T-cell (primary cell): Measurements from ENCODE around the gene TNFAIP1. TPM values are rescaled to one million over a fixed set of nuclear protein-coding genes. Genes with fewer than 3 reads are reported as not detected.

Experiments used
- ATAC-seq, 4 experiments: fragments of 200-7000 bp in 3 of 4; fragments of 150-1000 bp in 1 of 4; cut with Tn5 transposase; replicated peaks in 1 of 4; 1 replicate in 3 of 4; 2 replicates in 1 of 4; pipeline ENCODE4 v1.10.0; 2021; ENCODE audit warnings: moderate library complexity in 3 of 4, mild to moderate bottlenecking in 2 of 4, moderate number of reproducible peaks in 1 of 4
- CTCF ChIA-PET, 2 donors: fragments of 300-600 bp; sonication (Branson Sonifier 250); formaldehyde crosslinking; loops; one replicate each; lab custom pipeline; 2022; ENCODE audit warnings: antibody characterized with exemption in 2 of 2; lab: Charles Lee
- POLR2A ChIA-PET, 2 donors: fragments of 300-600 bp; sonication (Branson Sonifier 250); formaldehyde crosslinking; loops; one replicate each; lab custom pipeline; 2022; ENCODE audit warnings: antibody characterized with exemption in 2 of 2; lab: Charles Lee
- DNase-seq, 35 experiments: peaks; one replicate each; pipeline versions ENCODE4 v3.0.0 to v3.0.0-alpha.2; 2013 to 2023
- H3K27ac ChIP-seq: one replicate; pipeline ENCODE4 v1.5.1; 2013; ENCODE audit warnings: low read length
- H3K27me3 ChIP-seq, 2 experiments: replicated peaks in 1 of 2; 1 replicate in 1 of 2; 2 replicates in 1 of 2; pipeline versions ENCODE4 v1.6.1 to v1.7.0; 2013; ENCODE audit warnings: low read length in 1 of 2, mixed read lengths in 1 of 2; ENCODE audit not compliant: control insufficient read depth in 2 of 2, insufficient read depth in 2 of 2; ENCODE audit errors: extremely low read depth in 1 of 2
- H3K36me3 ChIP-seq, 2 donors: 1 replicate in 1 of 2; 2 replicates in 1 of 2; pipeline versions ENCODE4 v1.6.1 to v1.7.0; 2013; ENCODE audit warnings: low read length in 1 of 2; ENCODE audit not compliant: control insufficient read depth in 2 of 2, insufficient read depth in 1 of 2; ENCODE audit errors: extremely low read depth in 1 of 2
- H3K4me1 ChIP-seq, 2 experiments: 1 replicate in 1 of 2; 2 replicates in 1 of 2; pipeline versions ENCODE4 v1.6.1 to v1.7.0; 2013; ENCODE audit warnings: low read length in 2 of 2, mixed read lengths in 1 of 2; ENCODE audit not compliant: insufficient read depth in 2 of 2, control insufficient read depth in 1 of 2; ENCODE audit errors: extremely low read depth in 1 of 2
- H3K4me3 ChIP-seq, 2 donors: 1 replicate in 1 of 2; 2 replicates in 1 of 2; pipeline versions ENCODE4 v1.5.1 to v1.7.0; 2013; ENCODE audit warnings: mild to moderate bottlenecking in 2 of 2, low read length in 1 of 2, moderate library complexity in 1 of 2; ENCODE audit not compliant: control insufficient read depth in 1 of 2; ENCODE audit errors: extremely low read depth in 1 of 2
- H3K9me3 ChIP-seq: 2 replicates; pipeline ENCODE4 v1.7.0; 2013
- H3K27ac Mint-ChIP-seq, 2 donors: one replicate each; pipeline ENCODE4 v1.8.0; 2020 to 2021; ENCODE audit warnings: mild to moderate bottlenecking in 2 of 2, mixed read lengths in 2 of 2
- H3K27me3 Mint-ChIP-seq, 2 donors: one replicate each; pipeline ENCODE4 v1.8.0; 2021 to 2022; ENCODE audit warnings: mixed read lengths in 2 of 2
- H3K36me3 Mint-ChIP-seq: one replicate; pipeline ENCODE4 v1.8.0; 2021; ENCODE audit warnings: mixed read lengths
- H3K4me1 Mint-ChIP-seq, 3 donors: one replicate each; pipeline ENCODE4 v1.8.0; 2020 to 2022; ENCODE audit warnings: mixed read lengths in 3 of 3, mild to moderate bottlenecking in 1 of 3
- H3K4me3 Mint-ChIP-seq, 3 donors: one replicate each; pipeline ENCODE4 v1.8.0; 2020 to 2022; ENCODE audit warnings: mild to moderate bottlenecking in 3 of 3, mixed read lengths in 3 of 3, moderate library complexity in 3 of 3
- H3K9me3 Mint-ChIP-seq, 3 donors: one replicate each; pipeline ENCODE4 v1.8.0; 2020 to 2022; ENCODE audit warnings: mixed read lengths in 3 of 3
- WGBS: methylation state at CpG from one replicate; pipeline ENCODE4 v1.1.5; 2013; ENCODE audit warnings: missing lambda C conversion rate; ENCODE audit not compliant: insufficient coverage; 5-methylcytosine and 5-hydroxymethylcytosine counted together
- total RNA-seq, 35 experiments: library from RNA in 6 of 35; stranded (reverse) in 6 of 35; fragments of 120-200 nt in 1 of 35; gene quantifications; one replicate each; pipeline versions ENCODE4 v1.2.1 to v1.2.4 and lab custom pipeline; 2013 to 2026

TNFAIP1 gene
- total RNA-seq, 5 donors from 2014 or later (not counting 1 experiment from before 2014, with no cell fraction given) = 12.1 to 28.9 (median 23.3) TPM

DNA sequence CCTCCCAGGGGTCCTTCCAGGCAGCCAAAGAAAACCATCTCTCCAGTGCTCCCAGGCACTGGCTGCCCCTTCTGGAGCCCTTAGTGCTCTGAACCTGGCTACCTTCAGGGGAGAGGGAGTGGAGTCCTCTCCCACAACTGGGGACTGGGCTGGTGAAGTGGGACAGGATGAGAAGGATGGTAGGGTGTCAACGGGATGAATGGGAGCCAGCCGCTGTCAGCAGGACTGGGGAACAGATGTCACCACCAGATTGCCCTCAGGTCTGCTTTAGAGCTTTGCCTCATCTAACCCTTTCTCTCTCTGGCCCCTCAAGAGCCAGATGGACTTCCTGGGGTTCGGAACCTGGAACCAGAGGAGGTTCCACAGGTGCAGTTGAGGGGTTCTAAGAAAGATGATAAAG lies 29.9 kb downstream of the TNFAIP1 start:
- H3K27me3 ChIP-seq = no peaks in the 10 kb centered on the region
- ChIA-PET CTCF (no interaction called here), POLR2A (no interaction called here)
- H3K27ac Mint-ChIP-seq = no peak overlapping the region
- no peaks in the 10 kb centered on the region for H3K9me3 Mint-ChIP-seq
- no peaks in the 10 kb centered on the region for H3K27me3 Mint-ChIP-seq
- no peaks in the 10 kb centered on the region for H3K4me1 ChIP-seq
- ATAC-seq = no peak
- H3K9me3 ChIP-seq = no peaks in the 10 kb centered on the region
- no peak overlapping the region for H3K4me3 Mint-ChIP-seq
- WGBS = no CpG with 5 or more reads among the region's 3 CpGs
- H3K4me1 Mint-ChIP-seq = no peaks in the 10 kb centered on the region
- H3K27ac ChIP-seq = no peak overlapping the region
- no peak for DNase-seq
- H3K4me3 ChIP-seq = no peak overlapping the region
- H3K36me3 ChIP-seq = peaks cover 11 to 38% of the 10 kb centered on the region in 2 donors
- H3K36me3 Mint-ChIP-seq = peaks cover 16% of the 10 kb centered on the region

DNA sequence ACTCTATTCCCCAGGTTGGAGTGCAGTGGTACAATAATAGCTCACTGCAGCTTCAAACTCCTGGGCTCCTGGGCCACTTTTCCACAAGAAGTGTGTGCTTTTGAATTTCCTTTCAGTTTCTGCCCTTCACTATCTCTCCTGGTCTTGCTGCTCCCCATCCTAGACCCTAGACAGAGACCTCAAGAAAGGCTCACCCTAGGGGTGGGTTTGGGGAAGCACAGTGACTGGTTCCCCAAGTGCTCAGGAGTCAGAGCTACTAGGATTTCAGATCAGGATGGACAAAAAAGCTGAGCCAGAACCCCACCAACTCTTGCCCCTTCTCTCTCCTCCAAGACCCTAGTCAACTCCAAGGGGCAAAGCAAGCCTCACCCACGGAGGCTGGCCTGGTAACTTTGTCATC lies 31.0 kb downstream of the TNFAIP1 start:
- H3K36me3 Mint-ChIP-seq = peaks cover 4% of the 10 kb centered on the region
- CTCF ChIA-PET = no interaction called here
- no CpG with 5 or more reads among the region's 1 CpG for WGBS

GRCh38 chr17:28367641-28368305 lies 32.2 kb downstream of the TNFAIP1 start:
- H3K4me3 Mint-ChIP-seq = no peak overlapping the region
- Histone ChIP-seq H3K27me3 (no peaks in the 10 kb centered on the region), H3K4me1 (peaks cover 5 to 16% of the 10 kb centered on the region in 2 experiments), H3K9me3 (no peaks in the 10 kb centered on the region), H3K36me3 (peaks cover 3 to 16% of the 10 kb centered on the region in 2 donors), H3K27ac (no peak overlapping the region), H3K4me3 (no peak overlapping the region)
- ATAC-seq (no peak), DNase-seq (no peak)
- peaks cover 6 to 10% (median 10%) of the 10 kb centered on the region in 3 donors for H3K4me1 Mint-ChIP-seq
- no peaks in the 10 kb centered on the region for H3K9me3 Mint-ChIP-seq
- ChIA-PET POLR2A (no interaction called here), CTCF (no interaction called here)
- 89% methylated on average over 19 of the region's 21 CpGs for WGBS
- no peaks in the 10 kb centered on the region for H3K27me3 Mint-ChIP-seq
- no peak overlapping the region for H3K27ac Mint-ChIP-seq
- H3K36me3 Mint-ChIP-seq = peaks cover 4% of the 10 kb centered on the region

More for the DNA sequence above, 31.0 kb downstream of the TNFAIP1 start:
- H3K27me3 Mint-ChIP-seq = no peaks in the 10 kb centered on the region
- DNase-seq (no peak), ATAC-seq (no peak)
- H3K27ac Mint-ChIP-seq = no peak overlapping the region
- peaks cover 0 to 6% of the 10 kb centered on the region in 2 experiments for H3K4me1 ChIP-seq
- peaks cover 4 to 26% of the 10 kb centered on the region in 2 donors for H3K36me3 ChIP-seq
- POLR2A ChIA-PET = interaction anchor here in 1 of 2 donors (0.7 kb wide), 1 partner anchor 22 kb away, joined by 3 read pairs; no protein-coding TSS in a partner anchor
- no peaks in the 10 kb centered on the region for H3K9me3 Mint-ChIP-seq
- no peaks in the 10 kb centered on the region for H3K9me3 ChIP-seq
- no peak overlapping the region for H3K4me3 Mint-ChIP-seq
- H3K27me3 ChIP-seq = no peaks in the 10 kb centered on the region
- H3K27ac ChIP-seq = no peak overlapping the region
- peaks cover 4 to 5% (median 4%) of the 10 kb centered on the region in 3 donors for H3K4me1 Mint-ChIP-seq
- no peak overlapping the region for H3K4me3 ChIP-seq

GRCh38 chr17:28368306-28368831 lies 32.8 kb downstream of the TNFAIP1 start:
- POLR2A ChIA-PET = no interaction called here
- no peaks in the 10 kb centered on the region for H3K27me3 ChIP-seq
- DNase-seq (no peak), ATAC-seq (no peak)
- peaks cover 3 to 11% of the 10 kb centered on the region in 2 donors for H3K36me3 ChIP-seq
- WGBS = 88% methylated on average over 4 of the region's 5 CpGs
- H3K9me3 Mint-ChIP-seq = no peaks in the 10 kb centered on the region
- H3K4me3 ChIP-seq = no peak overlapping the region
- H3K36me3 Mint-ChIP-seq = peaks cover 3% of the 10 kb centered on the region
- peaks cover 12 to 16% (median 16%) of the 10 kb centered on the region in 3 donors for H3K4me1 Mint-ChIP-seq
- no peak overlapping the region for H3K27ac ChIP-seq
- H3K27ac Mint-ChIP-seq = no peak overlapping the region
- H3K4me1 ChIP-seq = peaks cover 5 to 21% of the 10 kb centered on the region in 2 experiments
- CTCF ChIA-PET = no interaction called here
- no peaks in the 10 kb centered on the region for H3K27me3 Mint-ChIP-seq
- H3K9me3 ChIP-seq = no peaks in the 10 kb centered on the region
- no peak overlapping the region for H3K4me3 Mint-ChIP-seq

DNA sequence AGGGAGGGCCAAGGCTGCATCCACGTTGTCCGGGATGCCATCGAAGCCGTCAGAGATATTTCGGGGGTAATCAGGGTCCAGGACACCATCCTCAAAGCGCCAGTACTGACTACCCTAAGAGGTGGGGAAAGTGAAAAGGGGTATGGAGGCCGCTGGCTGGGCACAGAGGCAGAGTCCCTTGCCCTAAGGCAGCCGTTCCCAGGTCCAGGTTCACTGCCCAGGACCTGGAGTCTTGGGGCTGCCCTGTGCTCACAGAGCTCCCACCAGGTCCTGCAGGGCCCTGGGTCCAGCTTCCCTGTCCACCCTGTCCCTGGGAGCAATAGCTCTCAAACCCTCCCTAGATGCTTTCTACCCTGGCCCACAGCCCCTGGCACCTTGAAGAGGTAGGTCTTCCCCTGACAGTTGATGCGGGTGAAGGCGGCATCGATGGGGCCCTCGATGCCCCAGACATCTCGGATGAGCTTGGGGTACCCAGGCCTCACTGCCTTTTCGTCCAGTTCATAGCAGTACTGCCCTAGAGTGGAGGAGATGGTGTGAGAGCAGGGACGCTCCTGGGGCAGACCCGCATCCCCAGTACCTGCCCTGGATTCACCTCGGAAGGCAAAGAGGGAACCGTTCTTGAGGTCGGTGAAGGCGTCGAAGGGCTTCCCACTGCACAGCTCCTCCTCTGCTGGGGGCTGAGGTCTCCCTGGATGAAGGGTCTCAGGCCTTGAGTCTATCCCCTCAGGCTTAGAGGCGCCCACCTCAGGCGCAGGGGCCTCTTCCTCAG lies 33.5 kb downstream of the TNFAIP1 start:
- Mint-ChIP-seq H3K4me3 (peak overlapping the region in 1 of 3 donors; percentile 31), H3K9me3 (no peaks in the 10 kb centered on the region), H3K27ac (no peak overlapping the region), H3K36me3 (no peaks in the 10 kb centered on the region), H3K4me1 (peaks cover 17 to 19% (median 19%) of the 10 kb centered on the region in 3 donors), H3K27me3 (no peaks in the 10 kb centered on the region)
- Histone ChIP-seq H3K4me1 (peaks cover 5 to 21% of the 10 kb centered on the region in 2 experiments), H3K27ac (no peak overlapping the region), H3K36me3 (peaks cover under 1 to 3% of the 10 kb centered on the region in 2 donors), H3K27me3 (no peaks in the 10 kb centered on the region), H3K9me3 (no peaks in the 10 kb centered on the region), H3K4me3 (no peak overlapping the region)
- ChIA-PET POLR2A (no interaction called here), CTCF (no interaction called here)
- WGBS = 94% methylated on average over 14 of the region's 23 CpGs
- DNase-seq = no peak
- no peak for ATAC-seq

DNA sequence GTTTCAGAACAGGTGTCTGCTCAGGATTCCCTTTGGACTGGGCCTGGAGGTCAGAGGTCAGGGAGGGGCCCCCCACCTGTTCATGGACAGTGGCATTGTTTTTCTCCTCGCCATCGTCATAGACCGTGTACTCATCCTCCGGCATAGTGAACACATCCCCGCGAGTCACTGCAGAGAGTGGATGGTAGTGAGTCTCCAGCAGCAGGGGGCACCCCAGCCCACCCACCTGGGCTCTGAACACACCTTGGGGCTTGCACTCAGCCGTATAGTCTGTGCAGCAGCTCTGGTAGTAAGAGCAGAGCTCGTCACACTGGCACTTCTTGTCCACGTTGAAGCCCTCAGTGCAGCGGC lies 34.1 kb downstream of the TNFAIP1 start:
- no peaks in the 10 kb centered on the region for H3K27me3 Mint-ChIP-seq
- no peak overlapping the region for H3K27ac Mint-ChIP-seq
- H3K4me1 ChIP-seq = peaks cover 5 to 21% of the 10 kb centered on the region in 2 experiments
- no peaks in the 10 kb centered on the region for H3K9me3 ChIP-seq
- ATAC-seq (no peak), DNase-seq (peak in 1 of 35 experiments; percentile 30)
- H3K4me1 Mint-ChIP-seq = peaks cover 17 to 19% (median 19%) of the 10 kb centered on the region in 3 donors
- ChIA-PET POLR2A (no interaction called here), CTCF (no interaction called here)
- WGBS = 93% methylated on average over 8 of the region's 10 CpGs
- H3K36me3 ChIP-seq = no peaks in the 10 kb centered on the region
- no peak overlapping the region for H3K27ac ChIP-seq
- H3K27me3 ChIP-seq = no peaks in the 10 kb centered on the region
- H3K4me3 ChIP-seq = no peak overlapping the region
- no peaks in the 10 kb centered on the region for H3K36me3 Mint-ChIP-seq
- H3K4me3 Mint-ChIP-seq = peak overlapping the region in 1 of 3 donors; percentile 97
- H3K9me3 Mint-ChIP-seq = no peaks in the 10 kb centered on the region
